Activated naive CD4-positive, alpha-beta T cell treated with anti-CD3 and anti-CD28 coated beads, Interleukin-2, amount 50 U/mL, for 72 hours (primary cell): ENCODE results near the gene BAIAP3. TPM values are rescaled to one million over a fixed set of nuclear protein-coding genes. Genes with fewer than 3 reads are reported as not detected.

ENCODE experiments used
- ATAC-seq, 2 donors: fragments of 150-1000 bp; cut with Tn5 transposase; 2 replicates each; pipeline ENCODE4 v1.10.0; 2021; ENCODE audit warnings: mild to moderate bottlenecking in 2 of 2, moderate library complexity in 2 of 2
- DNase-seq, 2 donors: peaks; one replicate each; pipeline ENCODE4 v3.0.0; 2021 to 2022; ENCODE audit warnings: low spot score in 2 of 2
- H3K27ac Mint-ChIP-seq, 2 donors: one replicate each; pipeline ENCODE4 v1.8.0; 2022; ENCODE audit warnings: mild to moderate bottlenecking in 2 of 2, mixed read lengths in 2 of 2
- H3K36me3 Mint-ChIP-seq, 2 donors: one replicate each; pipeline ENCODE4 v1.8.0; 2022; ENCODE audit warnings: mixed read lengths in 2 of 2
- H3K9me3 Mint-ChIP-seq, 2 donors: one replicate each; pipeline ENCODE4 v1.8.0; 2022; ENCODE audit warnings: mixed read lengths in 2 of 2
- total RNA-seq, 2 donors: library from RNA; stranded (reverse); gene quantifications; one replicate each; pipeline ENCODE4 v1.2.3, GENCODE V29; 2022

Gene BAIAP3
- total RNA-seq, 2 donors from 2014 or later: 0.34 to 1.9 TPM

- no peaks in the 10 kb centered on the region for H3K9me3 Mint-ChIP-seq
- ATAC-seq: no peak
- H3K36me3 Mint-ChIP-seq: peaks cover 0 to 4% of the 10 kb centered on the region in 2 donors
- no peak overlapping the region for H3K27ac Mint-ChIP-seq
- DNase-seq: no peak
Observed at GRCh38 chr16:1361685-1362360, 28.4 kb downstream of the BAIAP3 start.

- no peak overlapping the region for H3K27ac Mint-ChIP-seq
- ATAC-seq (no peak), DNase-seq (no peak)
- peaks cover 0 to 4% of the 10 kb centered on the region in 2 donors for H3K36me3 Mint-ChIP-seq
- no peaks in the 10 kb centered on the region for H3K9me3 Mint-ChIP-seq
Observed at GRCh38 chr16:1362807-1363206, 29.4 kb downstream of the BAIAP3 start.

GRCh38 chr16:1363501-1364041, 30.1 kb downstream of the BAIAP3 start:
- ATAC-seq (peak; percentile 91 to 92), DNase-seq (peak; percentile 75 to 84)
- no peaks in the 10 kb centered on the region for H3K9me3 Mint-ChIP-seq
- peaks cover 0 to 4% of the 10 kb centered on the region in 2 donors for H3K36me3 Mint-ChIP-seq
- H3K27ac Mint-ChIP-seq: no peak overlapping the region

GRCh38 chr16:1364510-1364909, 31.1 kb downstream of the BAIAP3 start:
- ATAC-seq (no peak), DNase-seq (no peak)
- H3K9me3 Mint-ChIP-seq: no peaks in the 10 kb centered on the region
- H3K27ac Mint-ChIP-seq: no peak overlapping the region
- peaks cover 0 to 4% of the 10 kb centered on the region in 2 donors for H3K36me3 Mint-ChIP-seq

- peaks cover 0 to 4% of the 10 kb centered on the region in 2 donors for H3K36me3 Mint-ChIP-seq
- no peaks in the 10 kb centered on the region for H3K9me3 Mint-ChIP-seq
- ATAC-seq (no peak), DNase-seq (no peak)
- H3K27ac Mint-ChIP-seq: peak overlapping the region; percentile 61 to 68
Observed at GRCh38 chr16:1366060-1366711, 32.7 kb downstream of the BAIAP3 start.

- DNase-seq: no peak
- Mint-ChIP-seq H3K27ac (peak overlapping the region in 1 of 2 donors; percentile 61), H3K9me3 (no peaks in the 10 kb centered on the region), H3K36me3 (peaks cover 0 to 4% of the 10 kb centered on the region in 2 donors)
- no peak for ATAC-seq
Observed at GRCh38 chr16:1366712-1367299, 33.4 kb downstream of the BAIAP3 start.

GRCh38 chr16:1367486-1368174, 34.2 kb downstream of the BAIAP3 start:
- DNase-seq (no peak), ATAC-seq (no peak)
- H3K9me3 Mint-ChIP-seq: no peaks in the 10 kb centered on the region
- H3K27ac Mint-ChIP-seq: no peak overlapping the region
- peaks cover 0 to 4% of the 10 kb centered on the region in 2 donors for H3K36me3 Mint-ChIP-seq

GRCh38 chr16:1371054-1371978, 37.9 kb downstream of the BAIAP3 start:
- DNase-seq: no peak
- no peak overlapping the region for H3K27ac Mint-ChIP-seq
- H3K36me3 Mint-ChIP-seq: no peaks in the 10 kb centered on the region
- ATAC-seq: no peak
- no peaks in the 10 kb centered on the region for H3K9me3 Mint-ChIP-seq

- no peak for DNase-seq
- Mint-ChIP-seq H3K9me3 (no peaks in the 10 kb centered on the region), H3K27ac (no peak overlapping the region), H3K36me3 (no peaks in the 10 kb centered on the region)
- ATAC-seq: no peak
Observed at GRCh38 chr16:1372292-1372950, 39.0 kb downstream of the BAIAP3 start.

- ATAC-seq (no peak), DNase-seq (no peak)
- peaks cover 4 to 12% of the 10 kb centered on the region in 2 donors for H3K36me3 Mint-ChIP-seq
- no peak overlapping the region for H3K27ac Mint-ChIP-seq
- no peaks in the 10 kb centered on the region for H3K9me3 Mint-ChIP-seq
Observed at GRCh38 chr16:1374418-1375297, 41.2 kb downstream of the BAIAP3 start.

- Mint-ChIP-seq H3K9me3 (no peaks in the 10 kb centered on the region), H3K36me3 (peaks cover 4 to 12% of the 10 kb centered on the region in 2 donors), H3K27ac (no peak overlapping the region)
- no peak for ATAC-seq
- DNase-seq: no peak
Observed at GRCh38 chr16:1375298-1375640, 41.8 kb downstream of the BAIAP3 start.

- Mint-ChIP-seq H3K27ac (no peak overlapping the region), H3K36me3 (peaks cover 4 to 12% of the 10 kb centered on the region in 2 donors), H3K9me3 (no peaks in the 10 kb centered on the region)
- no peak for DNase-seq
- no peak for ATAC-seq
Observed at GRCh38 chr16:1375741-1376410, 42.4 kb downstream of the BAIAP3 start.

GRCh38 chr16:1377406-1378010, 44.1 kb downstream of the BAIAP3 start:
- ATAC-seq (no peak), DNase-seq (no peak)
- H3K9me3 Mint-ChIP-seq: no peaks in the 10 kb centered on the region
- no peak overlapping the region for H3K27ac Mint-ChIP-seq
- peaks cover 4 to 12% of the 10 kb centered on the region in 2 donors for H3K36me3 Mint-ChIP-seq
